B cell (primary cell): ENCODE measurements around the gene VWA8.

ENCODE experiments used
- EZH2 ChIP-seq: IDR thresholded peaks from 2 replicates; pipeline ENCODE4 v1.6.1; 2012; ENCODE audit warnings: borderline replicate concordance, low read depth, mild to moderate bottlenecking, moderate library complexity, low read length; ENCODE audit not compliant: insufficient read depth, poor library complexity, severe bottlenecking
- TF ChIP-seq, protein P1 (sequence below): fragments of 200-600 bp; IDR thresholded peaks from one replicate; pipeline ENCODE4 v1.8.0; 2022; ENCODE audit warnings: antibody characterized with exemption, mild to moderate bottlenecking

DNA sequence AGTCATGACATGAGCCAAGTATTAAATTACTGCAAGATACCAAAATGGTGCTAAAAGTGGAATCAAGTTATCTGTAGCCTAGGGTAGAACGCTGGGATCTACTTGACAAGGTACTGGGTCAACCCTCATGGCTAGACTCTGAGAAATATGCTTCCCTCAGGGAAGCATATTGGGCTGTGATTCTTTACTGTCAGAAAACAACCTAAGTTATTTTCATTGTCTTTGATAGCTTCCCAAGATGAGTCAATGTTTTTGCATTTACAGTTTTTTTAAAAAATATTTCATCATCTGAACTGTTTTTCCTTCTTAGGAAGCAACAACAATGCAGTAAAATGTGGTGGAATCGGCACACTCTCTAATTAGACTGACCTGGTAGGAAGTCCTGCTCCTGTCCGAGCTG, 285.6 kb downstream of the VWA8 start:
- TF ChIP-seq, protein P1, sequence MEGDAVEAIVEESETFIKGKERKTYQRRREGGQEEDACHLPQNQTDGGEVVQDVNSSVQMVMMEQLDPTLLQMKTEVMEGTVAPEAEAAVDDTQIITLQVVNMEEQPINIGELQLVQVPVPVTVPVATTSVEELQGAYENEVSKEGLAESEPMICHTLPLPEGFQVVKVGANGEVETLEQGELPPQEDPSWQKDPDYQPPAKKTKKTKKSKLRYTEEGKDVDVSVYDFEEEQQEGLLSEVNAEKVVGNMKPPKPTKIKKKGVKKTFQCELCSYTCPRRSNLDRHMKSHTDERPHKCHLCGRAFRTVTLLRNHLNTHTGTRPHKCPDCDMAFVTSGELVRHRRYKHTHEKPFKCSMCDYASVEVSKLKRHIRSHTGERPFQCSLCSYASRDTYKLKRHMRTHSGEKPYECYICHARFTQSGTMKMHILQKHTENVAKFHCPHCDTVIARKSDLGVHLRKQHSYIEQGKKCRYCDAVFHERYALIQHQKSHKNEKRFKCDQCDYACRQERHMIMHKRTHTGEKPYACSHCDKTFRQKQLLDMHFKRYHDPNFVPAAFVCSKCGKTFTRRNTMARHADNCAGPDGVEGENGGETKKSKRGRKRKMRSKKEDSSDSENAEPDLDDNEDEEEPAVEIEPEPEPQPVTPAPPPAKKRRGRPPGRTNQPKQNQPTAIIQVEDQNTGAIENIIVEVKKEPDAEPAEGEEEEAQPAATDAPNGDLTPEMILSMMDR: no peak
- no peak for TF ChIP-seq EZH2
